NB4 (cell line): ENCODE results near the gene TBCA.
A peak's percentile ranks its signal among the peaks of the same experiment; 100 is the strongest.

ENCODE experiments used
- DNase-seq: peaks from one replicate; pipeline ENCODE4 v3.0.0; 2010; ENCODE audit warnings: low read depth
- H3K4me3 ChIP-seq: one replicate; pipeline ENCODE4 v1.5.1; 2011; ENCODE audit warnings: mild to moderate bottlenecking, low read depth, low read length, moderate library complexity
- CTCF ChIP-seq: IDR thresholded peaks from one replicate; pipeline ENCODE4 v1.5.1; 2012; ENCODE audit warnings: low read depth, low read length
- MAX ChIP-seq: IDR thresholded peaks from 2 replicates; pipeline ENCODE4 v1.6.1; 2011; ENCODE audit warnings: low read depth, low read length
- MYC ChIP-seq: IDR thresholded peaks from 2 replicates; pipeline ENCODE4 v1.6.1; 2011; ENCODE audit warnings: low read depth, low read length
- POLR2A ChIP-seq: IDR thresholded peaks from 2 replicates; pipeline ENCODE4 v1.6.1; 2011; ENCODE audit warnings: mild to moderate bottlenecking; ENCODE audit not compliant: insufficient read length; ENCODE audit errors: extremely low read depth

TBCA gene

GRCh38 chr5:77775790-77776553 is at the start of gene TBCA:
Gene TBCA (minus strand): TSS chr5:77776339. CDS start chr5:77776257, 82 bp downstream.
- no peak for TF ChIP-seq CTCF
- peak; percentile 68 for TF ChIP-seq MAX
- TF ChIP-seq POLR2A, result peak; percentile 84
- TF ChIP-seq MYC, result 0 out of 2 replicates have a peak, but pooled peaks have one; percentile 42
- peak within 1 kb of the TSS; percentile 93 for H3K4me3 ChIP-seq
- DNase-seq, result peak; percentile 95

GRCh38 chr5:77824981-77825380 is 48.8 kb upstream of the TBCA start:
- no peak for TF ChIP-seq MAX
- no peak for TF ChIP-seq POLR2A
- no peak for TF ChIP-seq MYC
- no peak for TF ChIP-seq CTCF
- H3K4me3 ChIP-seq, result no peak overlapping the region
- no peak for DNase-seq

GRCh38 chr5:77816686-77817085 is 40.5 kb upstream of the TBCA start:
- no peak for DNase-seq
- TF ChIP-seq POLR2A (no peak), CTCF (no peak), MAX (no peak), MYC (no peak)
- H3K4me3 ChIP-seq, result no peak overlapping the region

GRCh38 chr5:77812926-77813589 is 36.9 kb upstream of the TBCA start:
- no peak for DNase-seq
- no peak for TF ChIP-seq POLR2A
- TF ChIP-seq CTCF, result no peak
- H3K4me3 ChIP-seq, result no peak overlapping the region

- DNase-seq, result peak; percentile 12
- H3K4me3 ChIP-seq, result peak overlapping the region; percentile 18
- TF ChIP-seq MAX (no peak), POLR2A (no peak), CTCF (no peak), MYC (no peak)
Observed at GRCh38 chr5:77806213-77806843, 30.2 kb upstream of the TBCA start.
